ENCODE results near the gene NCLN. TPM values are rescaled to one million over a fixed set of nuclear protein-coding genes. Genes with fewer than 3 reads are reported as not detected.

NCLN gene
- 34.9 TPM for total RNA-seq

GRCh38 chr19:3185461-3186159 is at the start of gene NCLN:
Gene NCLN, plus strand, starts transcription at chr19:3185930. Its CDS starts 101 bp downstream, at chr19:3186031.
- Histone ChIP-seq H3K27me3 (no peaks in the 10 kb centered on the region), H3K27ac (peak within 1 kb of the TSS; percentile 86), H3K9me3 (no peaks in the 10 kb centered on the region), H3K4me3 (peak within 1 kb of the TSS; percentile 76 to 100), H3K36me3 (peaks cover 0 to 10% of the 10 kb centered on the region in 2 donors), H3K4me1 (peaks cover 37% of the 10 kb centered on the region)
- peak in 1 of 2 donors; percentile 96 for DNase-seq (ENCODE audit: extremely low spot score in 2 of 2)
- intact Hi-C loops (cut with DNase I) = no loop called here
- TF ChIP-seq CTCF (IDR thresholded peaks at IDR 0.05) (no peak), POLR2AphosphoS5 (IDR thresholded peaks at IDR 0.05; ENCODE audit: insufficient read depth in 1 of 2, low read depth in 1 of 2) (peak; percentile 77 to 95), POLR2A (IDR thresholded peaks at IDR 0.05) (peak in 1 of 2 donors; percentile 29)

- H3K27me3 ChIP-seq = no peaks in the 10 kb centered on the region
- peak within 1 kb of the TSS; percentile 83 for H3K27ac ChIP-seq
- no peak for TF ChIP-seq POLR2A (IDR thresholded peaks at IDR 0.05)
- no peak for TF ChIP-seq POLR2AphosphoS5 (IDR thresholded peaks at IDR 0.05; ENCODE audit: insufficient read depth in 1 of 2, low read depth in 1 of 2)
- no peak for TF ChIP-seq CTCF (IDR thresholded peaks at IDR 0.05)
- H3K36me3 ChIP-seq = no peaks in the 10 kb centered on the region
- H3K4me3 ChIP-seq = peak within 1 kb of the TSS; percentile 32 to 59
- intact Hi-C loops (cut with DNase I) = no loop called here
- no peaks in the 10 kb centered on the region for H3K9me3 ChIP-seq
- H3K4me1 ChIP-seq = peaks cover 4% of the 10 kb centered on the region
- no peak for DNase-seq (ENCODE audit: extremely low spot score in 2 of 2)
These were observed 49.6 kb upstream of the NCLN start, which contains the start of gene GNA15 for GRCh38 chr19:3135961-3136683. Gene GNA15, plus strand, starts transcription at chr19:3136033. Its CDS starts 418 bp downstream, at chr19:3136451.

GRCh38 chr19:3136684-3137055 is 49.1 kb upstream of the NCLN start:
- Histone ChIP-seq H3K27me3 (no peaks in the 10 kb centered on the region), H3K36me3 (no peaks in the 10 kb centered on the region), H3K4me3 (peak overlapping the region; percentile 32 to 59), H3K4me1 (peaks cover 9% of the 10 kb centered on the region), H3K27ac (peak overlapping the region; percentile 83), H3K9me3 (no peaks in the 10 kb centered on the region)
- TF ChIP-seq CTCF (IDR thresholded peaks at IDR 0.05) = no peak
- peak; percentile 21 to 65 for TF ChIP-seq POLR2AphosphoS5 (IDR thresholded peaks at IDR 0.05; ENCODE audit: insufficient read depth in 1 of 2, low read depth in 1 of 2)
- no peak for DNase-seq (ENCODE audit: extremely low spot score in 2 of 2)
- intact Hi-C loops (cut with DNase I) = no loop called here

GRCh38 chr19:3137119-3137518 is 48.6 kb upstream of the NCLN start:
- H3K27ac ChIP-seq = peak overlapping the region; percentile 83

More at GRCh38 chr19:3137119-3137518, 48.6 kb upstream of the NCLN start:
- Histone ChIP-seq H3K27me3 (no peaks in the 10 kb centered on the region), H3K36me3 (no peaks in the 10 kb centered on the region), H3K4me3 (peak overlapping the region; percentile 32 to 59), H3K9me3 (no peaks in the 10 kb centered on the region), H3K4me1 (peaks cover 13% of the 10 kb centered on the region)
- intact Hi-C loops (cut with DNase I) = no loop called here
- no peak for DNase-seq (ENCODE audit: extremely low spot score in 2 of 2)
- TF ChIP-seq CTCF (IDR thresholded peaks at IDR 0.05) = no peak
- TF ChIP-seq POLR2A (IDR thresholded peaks at IDR 0.05) = no peak
- no peak for TF ChIP-seq POLR2AphosphoS5 (IDR thresholded peaks at IDR 0.05; ENCODE audit: insufficient read depth in 1 of 2, low read depth in 1 of 2)

Measured in vagina (tissue), 2 donors.